Caco-2 (cell line): Measurements from ENCODE around the gene FBXO34. TPM values are rescaled to one million over a fixed set of nuclear protein-coding genes. Genes with fewer than 3 reads are reported as not detected.

Experiments
- BruUV-seq: library from RNA; stranded (reverse); fragments of 400-500 nt; replicated peaks from 2 replicates; lab custom pipeline; 2021; lab: Mats Ljungman, UMichigan
- CTCF ChIA-PET: fragments of 300-600 bp; sonication (Branson Sonifier 250); formaldehyde crosslinking; loops from one replicate; lab custom pipeline; 2022; ENCODE audit warnings: antibody characterized with exemption; lab: Charles Lee
- POLR2A ChIA-PET: fragments of 300-600 bp; sonication (Branson Sonifier 250); formaldehyde crosslinking; loops from one replicate; lab custom pipeline; 2022; ENCODE audit warnings: antibody characterized with exemption; lab: Charles Lee
- DNase-seq, 2 experiments: peaks; one replicate each; pipeline versions ENCODE4 v3.0.0 to v3.0.0-alpha.2; 2020 to 2022
- H3K27me3 ChIP-seq: replicated peaks from 2 replicates; pipeline ENCODE4 v1.6.0; 2011; ENCODE audit warnings: low read length; ENCODE audit not compliant: control insufficient read depth, insufficient read depth
- H3K36me3 ChIP-seq: 2 replicates; pipeline ENCODE4 v1.5.1; 2011; ENCODE audit warnings: low read length; ENCODE audit not compliant: control insufficient read depth, insufficient read depth
- H3K4me1 ChIP-seq: fragments of 250-450 bp; sonication (Bioruptor Pico); 2 replicates; pipeline ENCODE4 v1.5.1; 2020; ENCODE audit warnings: mild to moderate bottlenecking
- H3K4me3 ChIP-seq: 2 replicates; pipeline ENCODE4 v1.5.1; 2011; ENCODE audit warnings: low read depth, mild to moderate bottlenecking, control low read depth, low read length
- H3K9me3 ChIP-seq: fragments of 250-450 bp; sonication (Bioruptor Pico); 2 replicates; pipeline ENCODE4 v1.5.1; 2020; ENCODE audit warnings: mild to moderate bottlenecking, moderate library complexity
- H3K27ac Mint-ChIP-seq: one replicate; pipeline ENCODE4 v1.8.0; 2022; ENCODE audit warnings: mixed read lengths; ENCODE audit not compliant: unreplicated experiment
- H3K27me3 Mint-ChIP-seq: one replicate; pipeline ENCODE4 v1.8.0; 2022; ENCODE audit warnings: mixed read lengths; ENCODE audit not compliant: insufficient read depth, unreplicated experiment
- H3K36me3 Mint-ChIP-seq: one replicate; pipeline ENCODE4 v1.8.0; 2022; ENCODE audit warnings: mild to moderate bottlenecking, mixed read lengths; ENCODE audit not compliant: insufficient read depth, unreplicated experiment
- H3K4me1 Mint-ChIP-seq: one replicate; pipeline ENCODE4 v1.8.0; 2022; ENCODE audit warnings: low read depth, mixed read lengths; ENCODE audit not compliant: unreplicated experiment
- H3K4me3 Mint-ChIP-seq: one replicate; pipeline ENCODE4 v1.8.0; 2022; ENCODE audit warnings: mild to moderate bottlenecking, moderate library complexity, mixed read lengths; ENCODE audit not compliant: unreplicated experiment
- H3K9me3 Mint-ChIP-seq: one replicate; pipeline ENCODE4 v1.8.0; 2022; ENCODE audit warnings: mixed read lengths; ENCODE audit not compliant: unreplicated experiment
- CTCF ChIP-seq, 2 experiments: fragments of 200-600 bp in 1 of 2; IDR thresholded peaks; 1 replicate in 1 of 2; 2 replicates in 1 of 2; pipeline versions ENCODE4 v1.5.1 to v1.8.0; 2011 to 2022; ENCODE audit warnings: antibody characterized with exemption in 1 of 2, control low read depth in 1 of 2, inconsistent platforms in 1 of 2, low read depth in 1 of 2, low read length in 1 of 2, mild to moderate bottlenecking in 1 of 2, moderate library complexity in 1 of 2; ENCODE audit not compliant: insufficient read depth in 1 of 2, severe bottlenecking in 1 of 2, unreplicated experiment in 1 of 2
- intact Hi-C: fragments of 100-400 bp; cut with micrococcal nuclease; formaldehyde crosslinking; loops from one replicate; pipeline ENCODE4 v1.10.0; 2022; ENCODE audit not compliant: unreplicated experiment
- total RNA-seq: library from RNA; stranded (reverse); gene quantifications from 2 replicates; pipeline ENCODE4 v1.2.3, GENCODE V29; 2022

The FBXO34 gene
- total RNA-seq, 1 experiment from 2014 or later, result 23.7 TPM

- ChIA-PET CTCF (interaction anchor here (2.5 kb wide), 1 partner anchor 85 kb away, joined by 24 read pairs; the partner anchor contains the start of gene FBXO34), POLR2A (no interaction called here)
- no peak for DNase-seq
- H3K4me1 ChIP-seq, result no peaks in the 10 kb centered on the region
- Mint-ChIP-seq H3K36me3 (peaks cover 28% of the 10 kb centered on the region), H3K27ac (no peak overlapping the region), H3K9me3 (no peaks in the 10 kb centered on the region), H3K27me3 (no peaks in the 10 kb centered on the region), H3K4me1 (peaks cover 9% of the 10 kb centered on the region), H3K4me3 (no peak overlapping the region)
- H3K36me3 ChIP-seq, result peaks cover 6% of the 10 kb centered on the region
- no TSS peak for BruUV-seq
- no peak for TF ChIP-seq CTCF (IDR thresholded peaks at IDR 0.05; ENCODE audit: insufficient read depth in 1 of 2, low read depth in 1 of 2, low read length in 1 of 2, severe bottlenecking in 1 of 2, unreplicated experiment in 1 of 2)
- H3K4me3 ChIP-seq, result no peak overlapping the region
- intact Hi-C loops, result loop anchor here (2.0 kb wide), 1 partner anchor 39 kb away; no protein-coding TSS in a partner anchor
- no peaks in the 10 kb centered on the region for H3K27me3 ChIP-seq
- no peaks in the 10 kb centered on the region for H3K9me3 ChIP-seq
Measured at GRCh38 chr14:55355922-55356321, 84.7 kb downstream of the FBXO34 start.

GRCh38 chr14:55356913-55357312 lies 85.7 kb downstream of the FBXO34 start:
- no peak overlapping the region for H3K4me3 Mint-ChIP-seq
- H3K36me3 ChIP-seq, result peaks cover 2% of the 10 kb centered on the region; the same call in 1 of the 2 replicates
- H3K9me3 Mint-ChIP-seq, result no peaks in the 10 kb centered on the region
- TF ChIP-seq CTCF (IDR thresholded peaks at IDR 0.05; ENCODE audit: insufficient read depth in 1 of 2, low read depth in 1 of 2, low read length in 1 of 2, severe bottlenecking in 1 of 2, unreplicated experiment in 1 of 2), result no peak
- peaks cover 30% of the 10 kb centered on the region for H3K36me3 Mint-ChIP-seq
- H3K4me3 ChIP-seq, result no peak overlapping the region
- H3K27me3 Mint-ChIP-seq, result no peaks in the 10 kb centered on the region
- H3K9me3 ChIP-seq, result no peaks in the 10 kb centered on the region
- intact Hi-C loops, result no loop called here
- H3K4me1 Mint-ChIP-seq, result peaks cover 9% of the 10 kb centered on the region
- CTCF ChIA-PET, result no interaction called here
- H3K27me3 ChIP-seq, result no peaks in the 10 kb centered on the region
- no TSS peak for BruUV-seq
- DNase-seq, result peak in 1 of 2 experiments; percentile 6
- H3K27ac Mint-ChIP-seq, result no peak overlapping the region
- no peaks in the 10 kb centered on the region for H3K4me1 ChIP-seq
- POLR2A ChIA-PET, result no interaction called here

- no peak overlapping the region for H3K4me3 ChIP-seq
- CTCF ChIA-PET, result no interaction called here
- Mint-ChIP-seq H3K4me1 (peaks cover 2% of the 10 kb centered on the region), H3K27me3 (no peaks in the 10 kb centered on the region), H3K9me3 (no peaks in the 10 kb centered on the region), H3K4me3 (no peak overlapping the region), H3K27ac (no peak overlapping the region), H3K36me3 (peaks cover 35% of the 10 kb centered on the region)
- no peaks in the 10 kb centered on the region; the same call in 1 of the 2 replicates for H3K36me3 ChIP-seq
- no peaks in the 10 kb centered on the region for H3K27me3 ChIP-seq
- no peak for DNase-seq
- no peak for TF ChIP-seq CTCF (IDR thresholded peaks at IDR 0.05; ENCODE audit: insufficient read depth in 1 of 2, low read depth in 1 of 2, low read length in 1 of 2, severe bottlenecking in 1 of 2, unreplicated experiment in 1 of 2)
- no peaks in the 10 kb centered on the region for H3K4me1 ChIP-seq
- no peaks in the 10 kb centered on the region for H3K9me3 ChIP-seq
- intact Hi-C loops, result no loop called here
- BruUV-seq, result no TSS peak
- POLR2A ChIA-PET, result no interaction called here
Measured at GRCh38 chr14:55359307-55359706, 88.1 kb downstream of the FBXO34 start.
